ENCODE measurements around the gene TTC19.
A peak's percentile ranks its signal among the peaks of the same experiment; 100 is the strongest.

TTC19 gene, protein sequence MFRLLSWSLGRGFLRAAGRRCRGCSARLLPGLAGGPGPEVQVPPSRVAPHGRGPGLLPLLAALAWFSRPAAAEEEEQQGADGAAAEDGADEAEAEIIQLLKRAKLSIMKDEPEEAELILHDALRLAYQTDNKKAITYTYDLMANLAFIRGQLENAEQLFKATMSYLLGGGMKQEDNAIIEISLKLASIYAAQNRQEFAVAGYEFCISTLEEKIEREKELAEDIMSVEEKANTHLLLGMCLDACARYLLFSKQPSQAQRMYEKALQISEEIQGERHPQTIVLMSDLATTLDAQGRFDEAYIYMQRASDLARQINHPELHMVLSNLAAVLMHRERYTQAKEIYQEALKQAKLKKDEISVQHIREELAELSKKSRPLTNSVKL

DNA sequence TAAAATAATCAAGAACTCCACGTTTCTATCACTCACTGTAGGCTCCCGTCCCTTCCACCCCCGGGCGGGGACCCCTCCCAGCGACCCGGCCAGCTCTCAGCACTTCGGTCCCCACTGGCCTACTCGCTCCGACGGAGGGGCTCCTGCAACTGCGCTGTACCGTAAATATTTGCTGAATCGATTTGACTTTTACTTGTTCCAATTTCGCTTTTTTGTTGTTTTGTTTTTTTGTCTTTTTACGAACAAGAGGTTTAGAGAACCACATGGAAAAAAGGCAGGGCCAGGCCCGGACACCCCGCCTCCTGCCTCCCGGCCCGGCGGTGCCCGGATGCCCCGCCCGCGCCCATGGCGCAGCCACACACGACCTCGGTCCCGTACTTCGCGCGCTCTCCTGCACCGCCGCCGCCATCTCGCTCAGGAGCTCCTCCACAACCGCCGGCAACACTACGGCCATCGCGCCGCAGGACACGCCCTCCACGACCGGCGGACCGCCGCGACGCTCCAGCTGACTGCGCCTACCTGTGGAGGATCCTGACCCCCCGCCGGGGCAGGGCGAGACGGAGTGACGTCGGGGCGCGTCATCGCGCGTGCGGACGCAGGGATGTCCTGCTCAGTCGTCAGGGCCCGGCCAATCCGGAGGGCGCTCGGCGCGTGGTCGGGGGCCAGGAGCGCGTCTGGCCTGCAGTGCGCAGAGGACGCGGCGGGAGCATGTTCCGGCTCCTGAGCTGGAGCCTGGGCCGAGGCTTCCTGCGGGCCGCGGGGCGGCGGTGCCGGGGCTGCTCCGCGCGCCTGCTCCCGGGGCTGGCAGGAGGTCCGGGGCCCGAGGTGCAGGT, at the start of gene TTC19, which contains the start of gene ZSWIM7:
TTC19 (plus strand) TSS at position 684 of the 833 bp plus-strand sequence; CDS start at position 709, 25 bp downstream.
ZSWIM7 (minus strand) TSS at position 564 of the 833 bp plus-strand sequence; CDS start at position 454, 110 bp downstream.
- Mint-ChIP-seq H3K4me1 (ENCODE audit: low read depth) (peaks cover 47% of the 10 kb centered on the region), H3K27me3 (no peaks in the 10 kb centered on the region), H3K27ac (peak within 1 kb of the TSS; percentile 96), H3K36me3 (peaks cover 28% of the 10 kb centered on the region), H3K4me3 (peak within 1 kb of the TSS; percentile 99), H3K9me3 (ENCODE audit: low read depth) (no peaks in the 10 kb centered on the region)

DNA sequence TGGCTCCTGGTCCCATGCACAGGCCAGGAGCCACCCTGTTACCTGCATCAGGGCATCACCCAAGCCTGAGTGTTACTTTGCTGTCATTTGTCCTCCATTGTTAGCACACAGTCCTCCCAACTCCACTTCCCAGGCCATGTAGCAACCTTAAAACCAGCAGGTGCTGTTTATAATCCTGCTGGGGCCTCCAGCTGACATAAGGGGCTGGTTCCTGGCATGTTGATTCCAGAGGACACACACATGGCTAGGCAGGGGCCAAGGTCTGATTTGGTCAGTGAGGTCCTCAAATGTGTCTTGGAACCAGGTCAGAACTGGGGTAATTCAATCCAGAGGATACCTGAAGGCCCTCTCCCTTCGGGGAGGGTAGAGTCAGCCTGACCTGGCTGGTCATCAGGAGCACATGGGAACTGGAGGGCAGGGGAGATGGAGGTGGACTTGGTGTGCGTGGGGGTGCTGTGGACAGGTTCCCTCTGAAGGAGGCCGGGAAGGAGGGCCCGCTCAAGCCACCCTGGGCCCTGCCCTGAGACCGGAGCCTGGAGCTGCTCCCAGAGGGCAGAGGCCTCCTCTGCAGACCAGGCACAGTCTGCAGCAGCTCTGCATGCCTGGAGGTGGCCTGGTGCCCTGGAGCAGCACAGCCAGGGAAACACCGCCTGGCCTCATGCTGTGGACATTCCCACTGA, 48.1 kb upstream of the TTC19 start:
- H3K27me3 Mint-ChIP-seq, result no peaks in the 10 kb centered on the region
- no peak overlapping the region for H3K27ac Mint-ChIP-seq
- H3K4me3 Mint-ChIP-seq, result no peak overlapping the region
- H3K9me3 Mint-ChIP-seq (ENCODE audit: low read depth), result no peaks in the 10 kb centered on the region
- peaks cover 5% of the 10 kb centered on the region for H3K4me1 Mint-ChIP-seq (ENCODE audit: low read depth)
- no peaks in the 10 kb centered on the region for H3K36me3 Mint-ChIP-seq

DNA sequence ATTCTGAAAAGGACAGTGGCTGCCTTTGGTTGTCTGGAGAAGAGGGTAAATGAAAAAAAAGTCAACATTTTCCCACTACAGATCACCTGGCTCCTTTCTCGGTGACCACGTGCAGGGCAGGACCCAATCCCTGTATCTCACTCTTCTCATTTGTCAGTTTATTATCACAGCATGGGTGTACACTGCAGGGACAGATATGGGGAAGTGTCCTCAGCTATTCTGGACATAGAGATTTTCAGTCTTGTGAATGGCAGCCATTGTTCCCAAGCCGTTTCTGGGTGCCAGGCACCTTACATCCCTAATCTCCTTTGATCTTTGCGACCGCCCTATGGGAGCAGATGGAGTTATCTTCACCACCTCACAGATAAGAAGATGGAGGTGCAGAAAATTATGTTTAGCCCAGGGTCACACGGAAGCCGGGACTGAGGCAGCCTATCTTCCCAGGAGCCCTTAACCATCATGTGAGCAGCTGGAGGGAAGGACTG, 47.5 kb upstream of the TTC19 start:
- Mint-ChIP-seq H3K27ac (no peak overlapping the region), H3K27me3 (no peaks in the 10 kb centered on the region), H3K4me3 (no peak overlapping the region), H3K36me3 (no peaks in the 10 kb centered on the region), H3K4me1 (ENCODE audit: low read depth) (peaks cover 6% of the 10 kb centered on the region), H3K9me3 (ENCODE audit: low read depth) (no peaks in the 10 kb centered on the region)

DNA sequence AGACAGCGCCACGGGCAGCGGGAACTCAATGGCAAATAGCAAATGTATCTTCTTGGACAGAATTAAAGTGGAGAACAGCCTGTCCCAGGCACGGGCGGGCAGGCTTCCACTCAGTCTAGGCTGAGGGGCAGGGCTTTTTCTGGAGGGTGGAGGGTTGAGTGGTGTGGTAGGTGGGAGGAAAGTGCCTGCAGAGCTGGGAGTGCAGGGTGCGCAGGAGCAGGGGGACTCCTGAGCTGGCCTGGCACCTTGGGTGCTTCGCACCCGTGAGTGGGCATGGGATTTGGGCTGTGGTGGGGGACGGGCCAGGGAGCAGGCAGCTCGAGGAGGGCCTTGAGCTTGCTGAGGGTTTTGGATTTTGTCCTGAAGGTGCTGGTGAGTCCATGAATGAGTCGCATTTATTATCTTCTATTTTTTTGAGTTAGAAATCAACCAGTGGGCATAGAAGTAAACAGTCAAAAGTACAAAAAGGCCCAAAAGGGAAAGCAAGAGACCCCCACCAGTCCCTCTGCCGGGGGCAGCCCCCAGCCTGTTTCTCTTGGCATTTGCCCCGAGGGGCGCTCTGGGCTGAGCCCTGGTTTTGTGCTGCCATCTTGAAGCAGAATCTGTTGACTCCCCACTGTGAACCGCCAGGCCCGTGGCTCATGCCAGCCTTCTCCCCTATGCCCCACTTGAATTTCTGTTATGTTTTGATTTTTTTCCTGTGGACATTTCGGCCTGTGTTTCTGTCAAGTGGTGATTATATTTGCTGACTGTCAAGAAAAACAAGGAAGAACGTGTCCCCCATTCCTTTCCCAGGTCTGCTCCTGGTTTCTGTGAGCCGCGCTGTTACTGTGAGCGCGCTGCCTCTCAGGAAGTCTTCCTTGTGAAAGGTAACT, 46.5 kb upstream of the TTC19 start:
- Mint-ChIP-seq H3K27me3 (no peaks in the 10 kb centered on the region), H3K4me3 (no peak overlapping the region), H3K4me1 (ENCODE audit: low read depth) (peaks cover 12% of the 10 kb centered on the region), H3K9me3 (ENCODE audit: low read depth) (no peaks in the 10 kb centered on the region), H3K36me3 (peaks cover under 1% of the 10 kb centered on the region), H3K27ac (no peak overlapping the region)

DNA sequence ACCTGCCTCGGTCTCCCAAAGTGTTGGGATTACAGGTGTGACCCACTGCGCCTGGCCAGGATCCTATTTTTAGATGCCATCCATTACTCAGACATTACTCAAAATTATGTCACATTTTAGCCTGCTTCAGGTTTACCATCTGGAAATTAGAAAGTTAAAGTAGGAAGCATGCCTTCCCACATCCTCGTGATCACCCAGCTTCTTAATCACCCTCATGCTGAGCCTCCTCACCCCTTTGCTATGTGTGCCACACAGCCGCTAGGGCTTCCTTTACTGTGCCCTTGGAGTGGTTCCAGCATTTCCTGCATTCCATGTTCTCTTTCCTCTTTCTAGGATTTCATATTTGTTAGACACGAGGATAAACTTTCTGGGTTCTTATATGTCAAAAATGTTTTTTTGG, 45.4 kb upstream of the TTC19 start:
- H3K36me3 Mint-ChIP-seq, result peaks cover 2% of the 10 kb centered on the region
- H3K4me1 Mint-ChIP-seq (ENCODE audit: low read depth), result peaks cover 23% of the 10 kb centered on the region
- H3K4me3 Mint-ChIP-seq, result no peak overlapping the region
- H3K27ac Mint-ChIP-seq, result no peak overlapping the region
- no peaks in the 10 kb centered on the region for H3K27me3 Mint-ChIP-seq
- no peaks in the 10 kb centered on the region for H3K9me3 Mint-ChIP-seq (ENCODE audit: low read depth)

DNA sequence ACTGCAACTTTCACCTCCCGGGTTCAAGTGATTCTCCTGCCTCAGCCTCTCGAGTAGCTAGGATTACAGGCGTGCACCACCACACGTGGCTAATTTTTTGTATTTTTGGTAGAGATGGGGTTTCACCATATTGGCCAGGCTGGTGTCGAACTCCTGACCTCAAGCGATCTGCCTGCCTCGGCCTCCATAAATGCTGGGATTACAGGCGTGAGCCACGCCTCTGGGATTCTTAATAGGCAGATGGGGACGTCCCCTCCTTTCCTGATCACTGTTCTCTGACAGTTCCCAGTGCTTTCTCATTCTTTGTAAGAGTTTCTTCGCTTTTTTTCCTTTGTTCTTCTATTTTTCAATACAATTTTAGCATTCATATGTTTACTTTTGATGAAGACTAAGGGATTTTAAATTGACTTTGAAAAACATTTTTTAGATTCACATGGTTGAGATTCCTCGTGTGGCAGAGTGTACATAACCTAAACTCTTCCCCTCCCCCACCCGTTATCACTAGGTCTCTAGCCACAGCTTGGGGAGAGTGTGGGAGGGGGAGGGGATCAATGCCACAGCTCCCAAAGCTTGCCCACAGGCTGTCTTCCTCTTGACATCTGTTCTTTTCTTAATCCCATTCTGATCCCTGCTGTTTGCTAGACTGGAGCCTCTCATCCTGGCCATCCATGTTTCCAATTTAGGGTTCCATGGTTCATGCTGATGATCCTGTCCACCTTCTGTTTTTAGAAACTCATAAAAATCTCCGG, 43.7 kb upstream of the TTC19 start:
- H3K4me3 Mint-ChIP-seq, result no peak overlapping the region
- H3K4me1 Mint-ChIP-seq (ENCODE audit: low read depth), result peaks cover 29% of the 10 kb centered on the region
- peaks cover 2% of the 10 kb centered on the region for H3K36me3 Mint-ChIP-seq
- H3K27me3 Mint-ChIP-seq, result no peaks in the 10 kb centered on the region
- no peaks in the 10 kb centered on the region for H3K9me3 Mint-ChIP-seq (ENCODE audit: low read depth)
- no peak overlapping the region for H3K27ac Mint-ChIP-seq

DNA sequence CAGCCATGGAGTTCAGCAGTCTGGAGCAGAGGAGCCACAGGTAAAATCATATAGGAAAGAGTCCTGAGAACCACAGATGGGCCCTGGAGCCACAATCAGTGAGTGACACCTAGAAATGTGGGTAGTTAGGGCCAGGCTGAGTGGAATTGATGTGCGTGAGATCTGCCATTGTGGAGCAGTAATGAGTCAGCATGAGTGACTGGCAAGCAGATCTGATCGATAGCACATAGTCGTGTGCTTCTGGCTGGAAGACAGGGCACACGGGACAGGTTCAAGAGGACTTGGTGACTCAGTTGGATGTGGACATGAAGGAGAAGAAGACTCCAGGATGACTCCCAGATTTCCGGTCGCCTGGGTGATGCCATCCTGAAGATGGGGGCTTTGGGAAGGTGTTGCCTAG, 42.4 kb upstream of the TTC19 start:
- no peaks in the 10 kb centered on the region for H3K9me3 Mint-ChIP-seq (ENCODE audit: low read depth)
- H3K4me3 Mint-ChIP-seq, result peak overlapping the region; percentile 53
- no peaks in the 10 kb centered on the region for H3K27me3 Mint-ChIP-seq
- H3K36me3 Mint-ChIP-seq, result peaks cover 2% of the 10 kb centered on the region
- no peak overlapping the region for H3K27ac Mint-ChIP-seq
- H3K4me1 Mint-ChIP-seq (ENCODE audit: low read depth), result peaks cover 33% of the 10 kb centered on the region

DNA sequence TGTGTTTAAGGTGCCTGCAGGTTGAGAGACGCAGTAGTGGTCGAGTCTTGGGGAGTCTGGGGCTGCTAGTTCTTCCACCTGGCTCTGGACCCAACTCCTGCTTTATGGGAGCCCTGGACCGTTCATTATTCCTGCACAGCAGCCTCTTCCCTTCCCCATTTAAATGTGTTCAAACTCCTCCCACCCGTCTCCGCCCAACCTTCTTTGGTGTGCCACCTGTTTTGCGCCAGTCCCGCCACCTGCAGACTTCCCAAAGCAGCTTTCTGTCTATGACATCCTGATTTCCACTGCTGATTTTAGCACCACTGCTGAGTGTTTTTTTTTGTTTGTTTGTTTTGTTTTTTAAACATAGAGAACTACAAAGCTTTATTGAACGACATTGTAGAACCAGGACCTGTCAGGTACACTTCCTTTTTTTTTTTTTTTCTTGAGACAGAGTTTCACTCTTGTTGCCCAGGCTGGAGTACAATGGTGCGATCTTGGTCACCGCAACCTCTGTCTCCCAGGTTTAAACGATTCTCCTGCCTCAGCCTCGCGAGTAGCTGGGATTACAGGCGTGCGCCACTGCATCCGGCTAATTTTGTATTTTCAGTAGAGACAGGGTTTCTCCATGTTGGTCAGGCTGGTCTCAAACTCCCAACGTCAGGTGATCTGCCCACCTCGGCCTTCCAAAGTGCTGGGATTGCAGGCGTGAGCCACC, 41.9 kb upstream of the TTC19 start:
- Mint-ChIP-seq H3K36me3 (peaks cover 2% of the 10 kb centered on the region), H3K4me1 (ENCODE audit: low read depth) (peaks cover 33% of the 10 kb centered on the region), H3K27me3 (no peaks in the 10 kb centered on the region), H3K9me3 (ENCODE audit: low read depth) (no peaks in the 10 kb centered on the region), H3K27ac (peak overlapping the region; percentile 89), H3K4me3 (peak overlapping the region; percentile 53)

DNA sequence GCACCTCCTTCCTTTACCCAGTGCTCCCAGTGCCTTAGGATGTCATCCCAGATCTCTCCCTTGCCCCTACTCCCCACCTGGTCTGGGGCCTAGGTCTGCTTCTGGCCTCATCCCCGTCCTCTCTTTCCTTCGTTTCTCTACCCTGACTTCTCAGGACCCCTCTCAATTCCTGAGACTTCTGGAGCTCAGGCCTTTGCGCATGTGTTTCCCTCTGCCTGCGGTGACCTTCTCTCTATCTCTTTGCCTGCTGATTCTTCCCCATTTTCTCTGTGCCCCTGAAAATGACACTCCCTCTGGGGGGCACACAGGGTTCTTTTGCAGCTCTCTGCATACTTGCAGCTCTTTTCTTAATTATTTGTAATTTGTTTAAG, 41.2 kb upstream of the TTC19 start:
- H3K9me3 Mint-ChIP-seq (ENCODE audit: low read depth), result no peaks in the 10 kb centered on the region
- H3K4me1 Mint-ChIP-seq (ENCODE audit: low read depth), result peaks cover 33% of the 10 kb centered on the region
- H3K27ac Mint-ChIP-seq, result peak overlapping the region; percentile 89
- peak overlapping the region; percentile 72 for H3K4me3 Mint-ChIP-seq
- H3K36me3 Mint-ChIP-seq, result peaks cover 2% of the 10 kb centered on the region
- H3K27me3 Mint-ChIP-seq, result no peaks in the 10 kb centered on the region

DNA sequence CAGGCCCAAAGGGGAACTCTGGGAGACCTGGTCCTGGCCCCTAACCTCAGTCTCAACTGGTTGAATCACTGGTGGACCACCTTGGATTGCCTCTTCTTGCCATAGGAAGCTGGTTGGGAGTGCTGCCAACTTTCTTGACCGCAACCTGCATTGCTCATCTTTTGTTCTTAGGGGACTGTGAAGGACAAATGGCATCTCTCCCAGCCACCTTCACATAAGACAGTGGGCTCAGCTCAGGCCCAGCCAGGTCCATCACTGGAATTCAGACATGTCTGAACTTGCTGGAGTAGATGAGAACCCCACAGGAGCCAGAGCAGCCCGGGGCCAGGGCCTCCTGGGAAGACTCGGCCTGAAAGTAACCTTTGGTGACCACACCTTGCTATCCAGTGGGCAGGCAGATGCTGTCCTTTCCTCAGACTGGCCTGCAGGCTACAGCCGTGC, 35.9 kb upstream of the TTC19 start:
- Mint-ChIP-seq H3K4me1 (ENCODE audit: low read depth) (peaks cover 43% of the 10 kb centered on the region), H3K27me3 (no peaks in the 10 kb centered on the region), H3K27ac (no peak overlapping the region), H3K36me3 (no peaks in the 10 kb centered on the region), H3K9me3 (ENCODE audit: low read depth) (no peaks in the 10 kb centered on the region), H3K4me3 (no peak overlapping the region)

DNA sequence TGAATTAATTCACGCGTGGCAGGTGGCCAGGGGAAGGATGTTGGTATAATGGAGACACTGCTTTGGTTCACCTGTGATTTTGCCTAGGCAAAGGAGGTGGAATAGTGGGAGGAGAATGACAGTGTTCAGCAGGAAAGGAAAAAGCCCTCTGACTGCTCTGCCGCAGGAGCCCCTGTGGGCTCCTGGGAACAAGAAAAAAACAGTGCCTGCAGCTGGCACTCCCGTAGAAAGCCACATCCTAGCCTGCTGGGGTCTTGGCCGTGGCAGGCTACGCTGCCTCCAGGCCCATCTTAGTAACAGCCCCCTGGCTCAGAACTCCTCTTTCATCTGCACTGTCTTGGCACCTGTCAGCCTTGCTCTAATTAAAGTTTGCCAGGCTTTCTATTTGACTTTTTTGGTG, 34.1 kb upstream of the TTC19 start:
- no peak overlapping the region for H3K27ac Mint-ChIP-seq
- no peaks in the 10 kb centered on the region for H3K36me3 Mint-ChIP-seq
- H3K4me1 Mint-ChIP-seq (ENCODE audit: low read depth), result peaks cover 35% of the 10 kb centered on the region

DNA sequence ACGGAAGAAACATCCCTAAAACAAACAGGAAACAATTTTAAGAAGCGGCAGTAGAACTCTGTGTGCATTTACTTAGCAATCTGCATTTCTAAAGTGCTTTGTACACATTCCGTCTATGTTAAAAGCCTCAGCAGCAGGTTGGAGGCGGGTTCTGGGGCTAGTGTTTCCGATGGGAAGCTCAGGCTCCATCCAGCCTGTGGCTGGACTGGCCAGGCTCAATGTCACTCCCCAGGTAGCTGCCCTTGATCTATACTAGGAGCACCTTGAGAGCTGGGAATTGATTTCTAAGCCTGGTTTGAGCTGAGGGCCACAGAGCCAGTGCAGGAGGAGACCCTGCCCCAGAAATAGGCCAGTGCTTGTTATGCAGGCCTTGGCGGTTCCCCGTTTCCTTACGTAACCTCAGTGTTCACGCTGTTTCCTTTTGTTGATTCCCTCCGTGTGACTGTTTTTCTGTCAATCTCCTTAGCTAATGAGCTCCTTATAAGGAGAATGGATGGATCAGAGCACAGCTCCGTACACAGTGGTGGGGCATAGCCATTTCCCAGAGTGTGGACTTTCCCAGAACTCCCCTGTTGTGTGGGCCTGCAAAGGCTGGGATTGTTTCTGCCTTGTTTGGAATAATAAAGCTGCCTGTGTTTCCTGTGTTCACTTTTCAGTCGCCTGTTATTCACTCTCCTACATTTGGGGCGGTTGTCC, 33.3 kb upstream of the TTC19 start:
- H3K27me3 Mint-ChIP-seq, result no peaks in the 10 kb centered on the region
- peak overlapping the region; percentile 73 for H3K4me3 Mint-ChIP-seq
- H3K27ac Mint-ChIP-seq, result peak overlapping the region; percentile 51
- no peaks in the 10 kb centered on the region for H3K9me3 Mint-ChIP-seq (ENCODE audit: low read depth)
- H3K4me1 Mint-ChIP-seq (ENCODE audit: low read depth), result peaks cover 33% of the 10 kb centered on the region
- no peaks in the 10 kb centered on the region for H3K36me3 Mint-ChIP-seq

More for the DNA sequence above, 34.1 kb upstream of the TTC19 start:
- Mint-ChIP-seq H3K4me3 (no peak overlapping the region), H3K27me3 (no peaks in the 10 kb centered on the region), H3K9me3 (ENCODE audit: low read depth) (no peaks in the 10 kb centered on the region)

DNA sequence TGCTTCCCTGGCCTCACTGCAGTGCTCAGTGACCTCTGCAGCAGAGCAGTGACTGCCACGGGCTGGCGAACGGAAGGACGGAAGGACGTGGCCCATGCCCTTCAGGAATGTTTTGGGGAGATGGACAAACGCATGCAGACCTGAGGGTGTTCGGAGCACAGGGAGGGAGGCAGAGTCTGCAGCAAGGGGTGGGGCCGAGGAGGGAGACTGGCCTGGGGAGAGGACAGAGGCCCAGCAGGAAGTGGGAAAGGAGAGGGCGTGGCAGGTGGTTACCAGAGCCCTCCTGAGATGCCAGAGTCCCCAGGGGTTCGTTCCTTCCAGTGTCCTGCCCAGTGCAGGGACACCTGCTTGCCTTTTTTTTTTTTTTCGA, 32.8 kb upstream of the TTC19 start:
- H3K9me3 Mint-ChIP-seq (ENCODE audit: low read depth), result no peaks in the 10 kb centered on the region
- H3K27me3 Mint-ChIP-seq, result no peaks in the 10 kb centered on the region
- peaks cover 31% of the 10 kb centered on the region for H3K4me1 Mint-ChIP-seq (ENCODE audit: low read depth)
- H3K4me3 Mint-ChIP-seq, result peak overlapping the region; percentile 73
- peak overlapping the region; percentile 51 for H3K27ac Mint-ChIP-seq
- no peaks in the 10 kb centered on the region for H3K36me3 Mint-ChIP-seq
